NCI-H2227 (cell line): Measurements from ENCODE around the gene MT1H.
"Not testable (repeated sequence)": the region's sequence is repeated elsewhere in the genome, so short reads cannot be mapped to it uniquely, and the experiment has no call there.

Experiments
- DNase-seq: peaks from one replicate; lab custom pipeline; 2025; ENCODE audit not compliant: unreplicated experiment; lab: John Stamatoyannopoulos, UW

Gene MT1H

DNA sequence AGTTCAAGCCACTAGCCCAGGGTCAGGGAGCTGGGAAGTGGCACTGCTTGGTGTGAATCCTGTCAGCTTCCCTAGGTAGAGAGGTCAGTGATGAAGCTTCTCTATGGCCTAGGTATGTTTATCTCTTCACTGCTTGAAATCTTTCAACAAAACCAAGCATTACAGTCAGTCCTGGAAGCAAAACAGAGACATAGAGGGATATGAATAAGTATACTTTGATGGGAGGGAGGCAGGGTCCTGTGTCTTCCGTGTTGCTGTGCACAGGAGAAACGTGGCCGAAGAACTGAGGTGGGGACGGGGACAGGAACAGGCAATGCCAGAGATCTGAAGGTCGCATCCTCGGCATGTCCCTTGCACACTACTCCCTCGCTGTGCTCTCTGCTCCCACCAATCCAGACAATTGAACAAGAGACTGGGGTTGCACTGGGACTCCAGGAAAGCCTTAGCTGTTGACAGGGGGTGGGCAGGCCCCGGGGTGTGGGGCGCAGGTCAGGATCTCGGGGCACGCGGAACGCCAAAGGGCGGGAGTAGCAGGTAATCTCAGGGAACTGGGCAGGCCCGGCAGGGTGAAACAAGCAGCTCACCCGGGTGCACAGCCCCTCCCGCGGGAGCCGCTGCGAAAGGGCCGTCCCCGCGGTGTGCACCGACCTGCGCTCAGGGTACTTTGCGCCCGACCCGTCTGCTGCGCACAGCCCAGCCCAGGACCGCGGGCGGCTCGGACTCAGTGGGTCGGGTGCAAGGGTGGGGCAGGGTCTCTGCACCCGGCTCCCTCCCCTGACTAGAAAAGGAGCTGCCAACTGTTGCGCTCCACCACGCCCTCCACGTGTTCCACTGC is at the start of gene MT1H:
Gene MT1H (plus strand): TSS at position 810 of the 835 bp plus-strand sequence. CDS start 71 bp downstream, outside the sequence.
- DNase-seq: no peak

DNA sequence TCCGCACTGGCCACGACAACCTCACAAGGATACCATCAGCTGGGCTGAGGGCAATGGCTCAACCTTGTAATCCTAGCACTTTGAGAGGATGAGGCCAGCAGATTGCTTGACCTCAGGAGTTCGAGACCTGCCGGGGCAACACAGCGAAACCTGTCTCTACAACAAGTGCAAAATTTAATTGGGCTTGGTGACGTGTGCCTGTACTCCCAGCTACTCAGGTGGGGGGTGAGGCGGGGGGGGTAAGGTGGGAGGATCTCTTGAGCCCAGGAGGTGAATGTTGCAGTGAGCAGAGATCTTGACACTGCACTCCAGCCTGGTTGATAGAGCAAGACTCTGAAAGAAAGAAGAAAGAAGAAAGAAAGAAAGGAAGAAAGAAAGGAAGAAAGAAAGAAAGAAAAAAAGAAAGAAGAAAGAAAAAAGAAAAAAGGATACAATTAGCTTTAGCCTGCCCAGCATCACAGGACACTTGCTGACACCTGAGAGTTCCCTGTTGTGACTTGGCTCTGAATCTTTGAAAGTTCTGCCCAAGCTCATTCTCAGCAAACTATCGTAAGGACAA is 49.2 kb upstream of the MT1H start:
- no peak for DNase-seq

DNA sequence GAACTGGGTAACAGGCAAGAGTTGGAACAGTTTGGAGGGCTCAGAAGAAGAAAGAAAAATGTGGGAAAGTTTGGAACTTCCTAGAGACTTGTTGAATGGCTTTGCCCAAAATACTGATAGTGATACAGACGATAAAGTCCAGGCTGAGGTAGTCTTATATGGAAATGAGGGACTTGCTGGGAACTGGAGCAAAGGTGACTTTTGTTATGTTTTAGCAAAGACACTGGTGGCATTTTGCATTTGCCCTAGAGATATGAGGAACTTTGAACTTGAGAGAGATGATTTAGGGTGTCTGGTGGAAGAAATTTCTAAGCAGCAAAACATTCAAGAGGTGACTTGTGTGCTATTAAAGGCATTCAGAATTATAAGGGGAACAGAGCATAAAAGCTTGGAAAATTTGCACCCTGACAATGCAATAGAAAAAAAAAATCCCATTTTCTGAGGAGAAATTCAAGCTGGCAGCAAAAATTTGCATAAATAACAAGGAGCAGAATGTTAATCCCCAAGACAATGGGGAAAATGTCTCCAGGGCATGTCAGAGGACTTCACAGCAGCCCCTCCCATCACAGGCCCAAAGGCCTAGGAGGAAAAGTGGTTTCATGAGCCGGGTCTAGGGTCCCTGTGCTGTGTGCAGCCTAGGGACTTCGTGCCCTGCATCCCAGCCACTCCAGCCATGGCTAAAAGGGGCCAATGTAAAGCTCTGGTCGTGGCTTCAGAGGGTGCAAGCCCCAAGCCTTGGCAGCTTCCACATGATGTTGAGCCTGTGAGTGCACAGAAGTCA is 47.8 kb upstream of the MT1H start:
- not testable (repeated sequence) for DNase-seq

DNA sequence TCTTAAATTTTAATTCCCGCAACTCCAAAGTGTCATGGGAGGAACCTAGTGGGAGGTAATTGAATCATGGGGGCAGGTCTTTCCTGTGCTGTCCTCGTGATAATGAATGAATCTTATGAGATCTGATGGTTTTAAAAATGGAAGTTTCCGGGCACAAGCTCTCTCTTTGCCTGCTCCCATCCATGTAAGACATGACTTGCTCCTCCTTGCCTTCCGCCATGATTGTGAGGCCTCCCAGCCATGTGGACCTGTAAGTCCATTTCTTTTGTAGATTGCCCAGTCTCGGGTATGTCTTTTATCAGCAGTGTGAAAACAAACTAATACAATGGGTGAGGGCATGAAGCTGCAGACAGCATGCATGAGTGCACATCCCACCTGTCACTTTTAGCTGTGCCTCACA is 46.4 kb upstream of the MT1H start:
- not testable (repeated sequence) for DNase-seq

DNA sequence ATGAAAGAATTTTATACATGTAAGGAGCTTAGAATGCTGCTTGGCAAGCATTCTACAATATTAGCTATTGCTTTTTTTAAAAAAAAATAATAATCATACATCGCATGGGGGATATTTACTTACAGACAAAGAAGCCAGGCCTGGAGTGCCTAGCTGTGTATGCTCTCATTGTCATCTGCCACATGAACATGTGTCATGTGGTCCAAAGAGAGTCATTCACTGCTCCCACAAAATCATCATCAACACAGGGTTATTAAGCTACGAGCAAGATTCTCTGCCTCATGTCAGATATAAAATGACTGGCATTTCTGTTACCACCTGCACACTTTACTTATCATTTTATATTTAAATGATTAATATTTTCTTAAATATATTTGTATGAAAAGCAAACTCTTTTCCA is 46.0 kb upstream of the MT1H start:
- DNase-seq: no peak

DNA sequence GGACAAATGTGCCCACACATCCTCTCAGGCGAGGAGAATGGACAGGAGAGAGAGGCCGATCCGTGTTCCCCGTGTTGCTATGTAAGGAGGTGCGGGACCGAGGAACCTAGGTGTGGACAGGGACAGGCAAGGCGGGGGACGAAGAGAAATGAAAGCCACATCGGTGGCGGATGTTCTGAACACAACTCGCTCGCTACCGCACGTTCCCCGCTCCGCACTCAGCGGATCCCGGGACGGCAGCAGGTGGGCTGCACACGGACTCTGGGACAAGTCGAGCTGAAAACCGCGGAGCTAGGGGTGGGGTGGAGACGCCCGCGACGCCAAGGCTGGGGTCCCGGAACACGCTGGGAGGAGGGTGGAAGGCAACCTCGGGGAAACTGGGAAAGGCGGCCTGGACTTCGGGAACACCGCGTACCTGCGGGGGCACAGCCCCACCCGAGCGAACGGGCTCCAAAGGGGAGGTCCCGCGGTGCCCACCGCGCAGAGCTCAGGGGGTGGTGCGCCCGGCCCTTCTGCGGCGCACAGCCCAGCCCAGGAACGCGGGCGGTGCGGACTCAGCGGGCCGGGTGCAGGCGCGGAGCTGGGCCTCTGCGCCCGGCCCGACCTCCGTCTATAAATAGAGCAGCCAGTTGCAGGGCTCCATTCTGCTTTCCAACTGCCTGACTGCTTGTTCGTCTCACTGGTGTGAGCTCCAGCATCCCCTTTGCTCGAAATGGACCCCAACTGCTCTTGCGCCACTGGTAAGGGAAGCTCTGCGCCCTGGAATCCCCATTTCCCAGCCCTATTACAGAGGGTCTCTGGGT is 44.3 kb upstream of the MT1H start, which contains the start of gene MT1E:
Gene MT1E (plus strand): TSS at position 642 of the 803 bp plus-strand sequence. CDS start 71 bp downstream, at position 713.
- peak; percentile 59 for DNase-seq

DNA sequence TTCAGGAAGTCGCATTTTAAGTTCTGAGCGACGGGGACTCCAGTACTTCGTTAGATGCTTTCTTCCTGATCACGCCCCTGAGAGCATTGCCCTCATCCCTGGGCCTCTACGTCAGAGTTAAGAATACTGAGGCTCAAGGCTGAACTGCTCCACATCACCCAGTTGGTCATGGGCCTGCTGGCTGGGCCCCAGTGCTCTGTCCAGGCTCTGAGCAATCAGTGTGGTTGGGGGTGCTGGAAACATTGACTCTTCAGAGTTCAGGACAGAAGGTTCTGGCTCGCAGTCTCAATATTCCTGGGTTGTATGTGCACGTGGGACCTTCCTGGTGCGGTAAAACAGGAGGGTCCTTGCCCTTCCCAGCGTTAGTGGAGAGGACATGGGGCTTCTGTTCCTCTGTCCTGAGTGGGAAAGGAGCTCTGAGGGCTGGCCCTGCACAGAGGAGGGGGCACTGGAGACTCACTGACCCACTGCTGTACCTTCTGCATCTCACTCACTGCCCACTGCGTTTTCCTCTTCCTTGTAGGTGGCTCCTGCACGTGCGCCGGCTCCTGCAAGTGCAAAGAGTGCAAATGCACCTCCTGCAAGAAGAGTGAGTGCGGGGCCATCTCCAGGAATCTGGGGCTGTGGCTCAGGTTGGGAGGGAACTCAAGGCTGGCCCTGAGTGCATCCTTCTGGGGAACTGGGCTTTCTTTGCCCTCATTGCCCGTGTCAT is 43.5 kb upstream of the MT1H start:
- no peak for DNase-seq

DNA sequence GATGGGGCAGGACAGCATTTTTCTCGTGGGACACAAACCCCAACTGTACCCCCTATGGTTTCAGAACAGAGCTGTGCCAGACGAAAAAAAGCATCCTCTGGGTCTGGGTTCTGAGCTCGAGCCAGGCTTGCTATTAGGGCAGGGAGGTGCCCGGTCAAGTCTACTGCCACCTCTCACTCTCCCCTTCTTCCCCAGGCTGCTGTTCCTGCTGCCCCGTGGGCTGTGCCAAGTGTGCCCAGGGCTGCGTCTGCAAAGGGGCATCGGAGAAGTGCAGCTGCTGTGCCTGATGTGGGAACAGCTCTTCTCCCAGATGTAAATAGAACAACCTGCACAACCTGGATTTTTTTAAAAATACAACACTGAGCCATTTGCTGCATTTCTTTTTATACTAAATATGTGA is 42.9 kb upstream of the MT1H start:
- DNase-seq: no peak

DNA sequence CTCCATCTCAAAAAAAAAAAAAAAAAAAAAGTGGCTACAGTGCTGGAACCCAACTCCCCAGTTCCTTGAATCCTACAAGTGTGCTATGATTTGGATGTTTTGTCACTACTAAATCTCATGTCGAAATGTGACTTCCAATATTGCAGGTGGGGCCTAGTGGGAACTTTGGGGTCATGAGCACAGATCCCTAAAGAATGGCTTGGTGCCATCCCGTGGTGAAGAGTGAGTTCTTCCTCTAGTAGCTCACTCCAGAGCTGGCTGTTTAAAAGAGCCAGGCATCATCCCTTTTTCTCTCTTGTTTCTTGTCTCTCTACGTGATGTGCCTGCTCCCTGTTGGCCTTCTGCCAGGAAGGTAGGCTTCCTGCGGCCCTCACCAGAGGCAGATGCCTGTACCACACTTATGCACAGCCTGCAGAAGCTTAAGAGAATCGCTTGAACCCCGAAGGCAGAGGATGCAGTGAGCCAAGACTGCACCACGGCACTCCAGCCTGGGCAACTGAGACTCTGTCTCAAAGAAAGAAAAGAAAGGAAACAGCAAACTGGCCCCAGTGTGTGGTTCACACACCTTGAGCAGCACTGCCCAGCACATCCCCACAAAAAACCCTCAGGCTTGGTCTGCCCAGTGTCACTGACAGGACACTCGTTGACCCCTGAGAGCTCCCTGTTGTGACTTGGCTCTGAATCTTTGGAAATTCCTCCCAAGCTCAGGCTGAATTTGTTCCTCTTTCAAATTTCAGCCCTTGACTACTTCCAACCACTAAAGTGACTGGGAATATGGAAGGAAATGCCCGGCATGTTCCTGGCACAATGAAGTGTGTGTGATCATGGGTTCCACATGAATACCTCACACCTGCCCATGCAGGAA is 40.9 kb upstream of the MT1H start:
- peak; percentile 17 for DNase-seq

DNA sequence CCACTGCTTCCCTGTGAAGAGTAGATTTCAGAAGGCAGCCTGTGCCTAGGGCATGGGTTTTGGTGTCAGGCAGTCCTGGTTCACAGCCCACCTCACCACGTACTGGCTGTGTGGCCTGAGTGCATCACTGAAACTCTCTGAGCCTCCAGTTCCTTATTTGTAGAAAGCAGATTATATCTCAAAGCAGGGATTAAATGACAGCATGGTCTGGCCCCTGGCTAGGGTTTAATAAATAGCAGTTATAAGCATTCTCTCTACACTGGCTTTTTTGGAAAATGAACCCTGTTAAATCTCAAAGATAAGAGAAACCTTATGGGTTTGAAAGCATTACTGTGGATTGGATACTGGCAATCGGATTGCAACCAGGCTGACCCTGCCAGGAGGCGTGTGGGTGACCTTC is 40.1 kb upstream of the MT1H start:
- no peak for DNase-seq

DNA sequence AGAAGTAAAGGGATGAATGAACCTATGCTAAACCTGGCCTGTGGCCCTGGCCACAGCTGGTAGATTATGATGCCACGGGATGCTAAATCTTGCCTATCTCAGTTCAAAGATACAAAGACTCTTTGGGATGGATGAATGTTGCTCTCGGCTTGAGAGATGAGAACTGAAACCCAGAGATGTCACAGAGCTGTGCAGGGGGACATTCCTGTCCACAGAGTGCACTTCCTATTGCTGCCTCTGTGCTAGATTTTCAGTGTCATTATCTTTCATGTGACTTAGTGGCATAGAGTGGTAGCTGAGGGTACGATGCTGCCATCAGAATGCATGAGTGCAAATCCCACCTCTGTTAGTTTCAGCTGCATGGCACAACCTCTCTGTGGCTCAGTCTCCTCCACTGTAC is 39.5 kb upstream of the MT1H start:
- no peak for DNase-seq

DNA sequence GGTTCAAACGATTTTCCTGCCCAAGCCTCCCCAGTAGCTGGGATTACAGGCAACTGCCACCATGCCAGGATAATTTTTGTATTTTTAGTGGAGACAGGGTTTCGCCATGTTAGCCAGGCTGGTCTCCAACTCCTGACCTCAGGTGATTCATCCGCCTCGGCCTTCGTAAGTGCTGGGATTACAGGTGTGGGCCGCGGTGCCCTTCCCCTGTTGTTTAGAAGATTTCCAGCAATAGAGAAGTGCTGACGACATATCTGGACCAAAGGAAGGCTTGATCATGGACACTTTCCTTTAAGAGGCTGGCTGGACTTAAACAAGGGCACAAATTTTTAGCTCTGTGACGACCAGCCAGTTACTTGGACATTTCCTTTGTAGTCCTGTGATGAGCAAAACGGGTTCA is 38.4 kb upstream of the MT1H start:
- no peak for DNase-seq

DNA sequence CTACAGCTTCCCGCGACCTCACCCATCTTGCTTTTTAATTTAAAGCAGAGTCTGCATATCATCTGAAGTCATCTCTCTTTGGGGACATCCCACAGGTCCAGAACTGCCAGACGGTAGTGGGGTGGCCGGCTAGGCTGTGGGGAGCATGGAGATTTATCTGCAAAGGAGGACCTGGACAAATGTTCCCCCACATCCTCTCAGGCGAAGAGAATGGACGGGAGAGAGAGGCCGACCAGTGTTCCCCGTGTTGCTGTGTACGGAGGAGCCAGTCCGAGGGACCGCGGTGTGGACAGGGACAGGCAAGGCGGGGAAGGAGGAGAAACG is 37.8 kb upstream of the MT1H start:
- no peak for DNase-seq

DNA sequence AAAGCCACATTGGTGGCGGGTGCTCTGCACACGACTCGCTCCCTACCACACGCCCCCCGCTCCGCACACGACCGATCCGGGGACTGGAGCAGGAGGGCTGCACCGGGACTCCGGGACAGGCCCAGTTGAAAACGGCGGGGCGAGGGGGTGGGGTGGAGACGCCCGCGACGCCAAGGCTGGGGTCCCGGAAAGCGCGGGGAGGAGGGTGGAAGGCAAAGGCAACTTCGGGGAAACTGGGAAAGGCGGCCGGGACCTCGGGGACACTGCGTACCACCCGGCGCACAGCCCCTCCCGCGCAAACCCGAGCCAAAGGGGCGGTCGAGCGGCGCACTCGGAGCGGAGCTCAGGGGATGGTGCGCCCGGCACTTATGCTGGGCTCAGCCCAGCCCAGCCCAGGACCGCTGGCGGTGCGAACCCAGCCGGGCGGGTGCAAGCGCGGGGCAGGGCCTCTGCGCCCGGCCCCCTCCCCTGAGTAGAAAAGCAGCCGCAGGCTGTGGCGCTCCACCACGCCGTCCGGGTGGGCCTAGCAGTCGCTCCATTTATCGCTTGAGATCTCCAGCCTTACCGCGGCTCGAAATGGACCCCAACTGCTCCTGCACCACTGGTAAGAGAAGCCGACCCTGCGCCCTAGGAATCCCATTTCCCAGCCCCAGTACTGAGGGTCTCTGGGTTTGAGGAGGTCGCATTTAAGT is 37.3 kb upstream of the MT1H start, which contains the start of gene MT1M:
Gene MT1M (plus strand): TSS at position 504 of the 692 bp plus-strand sequence. CDS start 73 bp downstream, at position 577.
- peak; percentile 64 for DNase-seq

DNA sequence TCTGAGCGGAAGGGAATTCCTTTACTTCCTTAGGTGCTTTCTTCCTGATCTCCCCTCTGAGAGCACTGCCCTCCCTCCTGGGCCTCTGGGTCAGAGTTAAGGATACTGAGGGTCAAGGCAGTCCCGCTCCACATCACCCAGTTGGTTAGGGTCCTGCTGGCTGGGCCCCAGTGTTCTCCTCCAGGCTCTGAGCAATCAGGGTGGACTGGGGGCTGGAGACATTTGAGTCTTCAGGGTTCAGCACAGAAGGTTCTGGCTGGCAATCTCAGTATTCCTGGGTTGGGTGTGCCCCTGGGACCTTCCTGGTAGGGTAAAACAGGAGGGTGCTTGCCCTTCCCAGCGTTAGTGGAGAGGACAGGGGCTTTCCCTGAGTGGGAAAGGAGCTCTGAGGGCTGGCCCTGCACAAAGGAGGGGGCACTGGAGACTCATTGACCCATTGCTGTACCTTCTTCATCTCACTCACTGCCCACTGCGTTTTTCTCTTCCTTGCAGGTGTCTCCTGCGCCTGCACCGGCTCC is 36.7 kb upstream of the MT1H start:
- DNase-seq: no peak

DNA sequence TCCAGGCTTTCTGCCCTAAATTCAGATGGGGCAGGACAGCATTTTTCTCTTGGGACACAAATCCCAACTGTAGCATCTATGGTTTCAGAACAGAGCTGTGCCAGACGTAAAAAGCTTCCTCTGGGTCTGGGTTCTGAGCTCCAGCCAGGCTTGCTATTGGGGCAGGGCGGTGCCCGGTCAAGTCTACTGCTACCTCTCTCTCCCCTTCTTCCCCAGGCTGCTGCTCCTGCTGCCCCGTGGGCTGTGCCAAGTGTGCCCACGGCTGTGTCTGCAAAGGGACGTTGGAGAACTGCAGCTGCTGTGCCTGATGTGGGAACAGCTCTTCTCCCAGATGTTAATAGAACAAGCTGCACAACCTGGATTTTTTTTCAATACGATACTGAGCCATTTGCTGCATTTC is 36.1 kb upstream of the MT1H start:
- DNase-seq: no peak

DNA sequence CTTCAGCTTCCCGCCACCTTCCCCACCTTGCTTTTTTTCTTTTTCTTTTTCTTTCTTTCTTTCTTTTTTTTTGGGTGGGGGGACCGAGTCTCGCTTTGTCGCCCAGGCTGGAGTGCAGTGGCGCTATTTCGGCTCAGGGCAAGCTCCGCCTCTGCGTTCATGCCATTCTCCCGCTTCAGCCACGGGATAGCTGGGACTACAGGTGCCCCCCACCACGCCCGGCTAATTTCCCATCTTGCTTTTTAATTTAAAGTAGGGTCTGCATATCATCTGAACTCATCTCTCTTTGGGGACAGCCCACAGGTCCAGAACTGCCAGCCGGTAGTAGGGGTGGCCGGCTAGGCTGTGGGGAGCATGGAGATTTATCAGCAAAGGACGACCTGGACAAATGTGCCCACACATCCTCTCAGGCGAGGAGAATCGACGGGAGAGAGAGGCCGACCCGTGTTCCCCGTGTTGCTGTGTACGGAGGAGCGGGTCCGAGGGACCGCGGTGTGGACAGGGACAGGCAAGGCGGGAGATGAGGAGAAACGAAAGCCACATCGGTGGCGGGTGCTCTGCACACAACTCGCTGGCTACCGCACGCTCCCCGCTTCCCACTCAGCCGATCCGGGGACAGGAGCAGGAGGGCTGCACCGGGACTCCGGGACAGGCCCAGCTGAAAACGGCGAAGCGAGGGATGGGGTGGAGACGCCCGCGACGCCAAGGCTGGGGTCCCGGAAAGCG is 34.7 kb upstream of the MT1H start:
- no peak for DNase-seq

DNA sequence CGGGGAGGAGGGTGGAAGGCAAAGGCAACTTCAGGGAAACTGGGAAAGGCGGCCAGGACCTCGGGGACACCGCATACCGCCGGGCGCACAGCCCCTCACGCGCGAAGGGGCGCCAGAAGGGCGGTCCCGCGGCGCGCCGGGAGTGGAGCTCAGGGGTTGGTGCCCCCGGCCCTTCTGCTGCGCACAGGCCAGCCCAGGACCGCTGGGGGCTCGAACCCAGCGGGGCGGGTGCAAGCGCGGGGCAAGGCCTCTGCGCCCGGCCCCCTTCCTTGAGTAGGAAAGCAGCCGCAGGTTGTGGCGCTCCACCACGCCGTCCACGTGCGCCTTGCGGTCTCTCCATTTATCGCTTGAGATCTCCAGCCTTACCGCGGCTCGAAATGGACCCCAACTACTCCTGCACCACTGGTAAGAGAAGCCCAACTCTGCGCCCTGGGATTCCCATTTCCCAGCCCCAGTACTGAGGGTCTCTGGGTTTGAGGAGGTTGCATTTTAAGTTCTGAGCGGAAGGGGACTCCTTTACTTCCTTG is 34.1 kb upstream of the MT1H start:
- no peak for DNase-seq
